Measurements from ENCODE around the gene IVNS1ABP.
"Not testable (repeated sequence)": the region's sequence is repeated elsewhere in the genome, so short reads cannot be mapped to it uniquely, and the experiment has no call there.

The IVNS1ABP gene

GRCh38 chr1:185255595-185255994 is 61.4 kb downstream of the IVNS1ABP start:
- not testable (repeated sequence) for DNase-seq (ENCODE audit: low read depth)

GRCh38 chr1:185252404-185252803 is 64.6 kb downstream of the IVNS1ABP start:
- not testable (repeated sequence) for DNase-seq (ENCODE audit: low read depth)

GRCh38 chr1:185251928-185252327 is 65.1 kb downstream of the IVNS1ABP start:
- not testable (repeated sequence) for DNase-seq (ENCODE audit: low read depth)

- no peak for DNase-seq (ENCODE audit: low read depth)
Observed at GRCh38 chr1:185250063-185250462, 67.0 kb downstream of the IVNS1ABP start.

GRCh38 chr1:185249563-185249962 is 67.5 kb downstream of the IVNS1ABP start:
- DNase-seq (ENCODE audit: low read depth), result no peak

Measured in non-pigmented ciliary epithelial cell (primary cell).